ENCODE data around the gene TIGAR. TPM values are rescaled to one million over a fixed set of nuclear protein-coding genes. Genes with fewer than 3 reads are reported as not detected.

The TIGAR gene
- total RNA-seq, 2 donors from 2014 or later = 9.7 to 14.0 TPM

- ATAC-seq (peak; percentile 21 to 43), DNase-seq (peak; percentile 79)
- intact Hi-C loops (cut with DNase I) = no loop called here
Observed at GRCh38 chr12:4280351-4281163, 40.5 kb upstream of the TIGAR start.

DNA sequence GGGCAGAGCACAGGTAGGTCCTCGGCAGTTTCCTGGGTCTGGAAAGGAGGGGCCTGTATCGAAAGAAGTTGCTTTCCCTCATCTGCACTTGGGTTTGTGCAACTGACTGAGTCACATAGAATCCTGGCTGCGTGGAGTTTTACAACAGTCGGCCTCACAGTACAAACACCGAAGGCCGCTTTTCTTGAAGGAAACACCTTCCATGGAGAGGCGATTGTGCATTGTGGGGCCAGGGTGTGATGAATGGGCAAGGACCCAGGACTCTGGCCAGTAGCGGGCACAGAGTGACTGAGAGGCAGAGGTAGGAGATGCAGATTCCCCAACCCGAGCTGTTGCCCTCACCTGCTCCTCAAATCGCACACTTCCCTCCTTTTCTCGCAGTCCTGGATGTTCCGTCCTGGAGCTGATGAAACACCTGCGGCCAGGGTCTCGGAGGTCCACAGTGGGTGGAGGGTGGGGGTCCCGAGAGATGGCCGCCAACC is 39.8 kb upstream of the TIGAR start:
- no peak for ATAC-seq
- intact Hi-C loops (cut with DNase I) = no loop called here
- DNase-seq = no peak

DNA sequence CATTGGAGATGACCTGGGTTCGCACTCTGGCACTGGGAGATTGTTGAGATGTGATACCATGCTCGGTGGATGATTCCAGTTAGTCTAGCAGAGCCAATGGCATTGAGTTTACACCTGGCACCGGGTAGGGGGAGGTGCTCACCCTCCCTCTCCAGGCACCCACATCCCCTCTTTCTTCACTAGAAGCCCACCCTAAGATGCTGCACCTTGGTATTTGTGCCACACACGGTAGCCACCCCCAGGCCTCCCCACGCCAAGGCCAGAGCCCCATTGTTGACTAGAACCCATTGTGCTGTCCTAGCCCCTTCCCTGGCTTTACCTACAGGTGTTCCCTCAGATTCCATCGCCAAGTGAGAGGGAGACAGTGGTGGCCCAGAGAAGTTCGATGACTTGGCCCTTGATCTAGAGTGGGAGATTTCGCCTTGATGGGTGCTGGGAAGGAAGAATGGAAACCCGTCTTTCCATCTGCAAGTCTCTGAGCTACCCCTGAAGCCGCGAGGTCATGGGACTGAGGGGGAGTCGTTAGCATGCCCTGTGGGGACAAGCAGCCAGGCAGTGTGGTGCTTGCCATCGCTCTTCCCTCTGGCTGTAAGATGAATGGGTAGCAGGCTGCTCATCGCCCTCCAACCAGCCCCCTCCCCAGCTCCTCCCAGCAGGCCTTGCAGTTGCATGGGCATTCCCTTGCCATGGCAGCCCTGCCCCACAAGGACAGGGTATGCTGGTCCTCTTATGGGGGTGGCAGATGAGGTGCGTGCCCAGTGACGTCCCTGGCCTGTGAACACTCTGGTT is 38.7 kb upstream of the TIGAR start:
- DNase-seq = no peak
- intact Hi-C loops (cut with DNase I) = no loop called here
- ATAC-seq = no peak

DNA sequence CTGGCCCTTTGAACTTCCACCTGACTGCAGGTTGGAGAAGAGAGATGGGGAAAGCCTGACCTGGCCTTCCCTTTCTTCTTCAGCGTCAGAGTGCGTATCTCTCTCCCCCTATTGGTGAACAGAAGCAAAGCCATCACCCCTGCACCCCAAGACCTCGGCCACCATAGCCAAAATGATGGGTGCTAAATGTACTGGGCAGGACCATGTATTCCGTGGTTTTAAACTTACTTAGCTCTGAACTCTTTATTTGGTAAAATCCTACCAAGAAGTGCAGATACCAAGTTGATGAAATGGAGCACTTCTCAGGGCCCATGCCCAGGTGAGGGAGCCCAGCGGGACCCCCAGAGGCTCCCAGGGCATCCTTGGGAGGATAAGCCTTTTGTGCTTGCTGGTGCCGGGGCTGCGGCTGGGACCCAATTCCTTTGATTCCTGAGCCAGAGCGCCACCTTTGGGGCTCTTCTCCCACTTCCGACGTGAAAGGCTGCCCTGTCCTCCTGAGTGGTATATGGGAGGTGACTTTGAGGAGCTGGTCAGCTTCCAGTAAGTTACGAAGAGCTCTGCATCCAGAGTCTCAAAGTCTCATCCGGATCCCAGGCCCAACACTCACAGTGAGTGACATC is 38.0 kb upstream of the TIGAR start:
- no peak for ATAC-seq

GRCh38 chr12:4283512-4284255 is 37.3 kb upstream of the TIGAR start:
- intact Hi-C loops (cut with DNase I) = no loop called here
- ATAC-seq (no peak), DNase-seq (no peak)

More for the DNA sequence above, 38.0 kb upstream of the TIGAR start:
- intact Hi-C loops (cut with DNase I) = no loop called here
- DNase-seq = no peak

- ATAC-seq = no peak
- intact Hi-C loops (cut with DNase I) = no loop called here
- no peak for DNase-seq
Observed at GRCh38 chr12:4284306-4284705, 36.7 kb upstream of the TIGAR start.

- ATAC-seq = no peak
- no peak for DNase-seq
- intact Hi-C loops (cut with DNase I) = no loop called here
Observed at GRCh38 chr12:4285070-4285469, 35.9 kb upstream of the TIGAR start.

- ATAC-seq = no peak
- no peak for DNase-seq
- intact Hi-C loops (cut with DNase I) = no loop called here
Observed at GRCh38 chr12:4286228-4286627, 34.8 kb upstream of the TIGAR start.

GRCh38 chr12:4286771-4287317 is 34.2 kb upstream of the TIGAR start:
- DNase-seq (no peak), ATAC-seq (peak in 1 of 2 donors; percentile 14)
- intact Hi-C loops (cut with DNase I) = no loop called here

- ATAC-seq (peak in 1 of 2 donors; percentile 8), DNase-seq (no peak)
- intact Hi-C loops (cut with DNase I) = no loop called here
Observed at GRCh38 chr12:4287325-4288211, 33.4 kb upstream of the TIGAR start.

DNA sequence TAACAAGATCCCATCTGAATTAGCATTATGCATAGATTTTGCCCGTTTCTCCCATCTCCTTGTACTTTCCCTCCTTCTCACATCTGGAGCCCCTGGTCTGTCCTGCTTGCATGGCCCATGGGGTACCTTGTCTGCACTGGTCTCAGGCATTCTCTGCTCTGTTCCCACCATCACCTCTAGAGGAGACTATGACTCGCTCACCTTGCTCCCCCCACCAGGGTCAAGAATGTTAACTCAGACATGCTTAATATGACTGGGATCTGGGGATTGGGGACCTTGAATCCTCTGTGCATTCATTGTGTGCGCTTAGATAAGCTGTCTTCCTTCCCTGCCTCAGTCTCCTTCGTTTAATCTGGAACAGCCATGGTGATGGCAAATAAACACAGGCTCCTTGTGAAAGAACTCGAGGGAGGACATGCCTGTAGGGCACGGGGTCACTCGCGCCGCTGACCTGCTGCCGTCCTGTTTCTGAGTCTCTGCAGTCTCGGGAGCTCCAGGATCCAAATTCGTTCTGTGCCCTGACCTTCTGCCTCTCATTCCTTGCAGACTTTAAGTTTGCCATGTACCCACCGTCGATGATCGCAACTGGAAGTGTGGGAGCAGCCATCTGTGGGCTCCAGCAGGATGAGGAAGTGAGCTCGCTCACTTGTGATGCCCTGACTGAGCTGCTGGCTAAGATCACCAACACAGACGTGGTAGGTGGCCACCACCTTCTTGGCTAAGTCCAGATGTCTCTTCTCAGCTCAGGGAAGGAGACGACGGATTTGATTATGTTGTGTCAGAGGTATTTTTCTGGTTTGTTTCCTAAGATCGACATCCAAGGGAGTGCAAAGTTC is 32.5 kb upstream of the TIGAR start:
- intact Hi-C loops (cut with DNase I) = no loop called here
- no peak for DNase-seq
- ATAC-seq = no peak

DNA sequence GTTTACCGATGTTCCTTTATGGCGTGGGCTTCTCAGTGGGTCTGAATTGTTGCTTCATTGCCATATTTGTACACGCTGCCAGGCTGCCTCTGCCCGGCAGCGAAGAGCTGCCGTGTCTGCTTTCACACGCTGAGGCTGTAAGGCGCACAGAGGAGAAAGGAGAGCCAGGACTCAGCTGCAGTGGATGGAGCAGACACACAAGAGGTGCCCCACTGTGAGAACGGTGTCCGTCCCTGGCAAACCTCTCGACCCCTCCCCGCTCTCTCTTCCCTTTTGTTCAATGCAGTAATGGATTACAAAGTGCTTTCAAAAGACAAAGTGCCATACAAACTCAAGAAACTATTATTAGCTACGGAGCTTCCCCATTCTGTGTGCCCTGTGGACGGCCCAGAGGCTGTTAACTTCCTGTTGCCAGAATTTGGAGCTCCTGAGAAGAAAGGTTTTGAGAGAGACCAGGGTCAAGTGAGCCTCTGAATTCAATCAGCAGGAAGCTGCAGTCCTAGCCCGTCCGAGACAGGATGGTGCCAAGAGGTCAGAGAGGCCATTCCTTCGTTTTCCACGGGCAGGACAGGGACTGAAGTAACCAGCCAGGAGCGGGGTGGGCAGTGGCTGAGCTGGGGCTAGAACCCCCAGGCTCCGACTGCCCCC is 31.7 kb upstream of the TIGAR start:
- intact Hi-C loops (cut with DNase I) = no loop called here
- ATAC-seq = peak; percentile 7 to 27
- DNase-seq = no peak

DNA sequence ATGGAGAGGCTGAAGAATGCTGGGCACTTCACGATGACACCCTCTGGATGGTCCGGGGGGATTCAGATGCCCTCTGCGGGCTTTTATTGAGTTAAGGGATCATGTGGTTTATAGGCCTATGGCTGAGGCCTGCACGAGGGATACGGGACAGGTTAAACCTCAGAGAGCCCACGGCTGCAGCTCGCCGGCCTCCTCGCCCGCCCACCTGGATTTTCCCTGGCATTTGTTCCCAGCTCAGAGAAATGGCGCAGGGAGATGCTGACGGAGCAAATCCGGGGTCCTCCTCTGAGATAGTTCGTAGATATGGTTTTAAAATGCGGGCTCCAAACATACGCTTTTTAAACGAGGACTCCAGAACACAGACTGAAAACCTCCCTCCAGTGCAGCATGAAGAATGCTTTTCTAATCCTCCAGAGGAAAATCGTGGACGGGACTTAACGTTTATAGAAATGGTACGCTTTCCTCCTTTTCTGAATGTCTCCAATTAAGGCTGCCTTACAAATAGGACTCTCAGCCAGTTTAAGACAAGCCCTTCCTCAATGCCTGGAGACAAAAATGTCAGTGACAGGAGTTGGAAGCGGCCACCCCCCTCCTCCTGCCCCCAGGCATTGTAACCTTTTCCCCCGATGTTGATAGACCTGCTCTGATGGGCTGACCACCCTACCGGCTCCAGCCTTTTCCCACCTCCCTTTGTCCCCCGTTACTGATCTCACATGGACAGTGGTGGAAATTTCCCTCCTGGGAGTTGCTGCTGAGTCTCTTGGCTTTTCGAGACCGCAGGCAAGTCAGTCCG is 30.8 kb upstream of the TIGAR start:
- DNase-seq = no peak
- intact Hi-C loops (cut with DNase I) = no loop called here
- no peak for ATAC-seq

- intact Hi-C loops (cut with DNase I) = no loop called here
- ATAC-seq (no peak), DNase-seq (no peak)
Observed at GRCh38 chr12:4292341-4293073, 28.5 kb upstream of the TIGAR start.

DNA sequence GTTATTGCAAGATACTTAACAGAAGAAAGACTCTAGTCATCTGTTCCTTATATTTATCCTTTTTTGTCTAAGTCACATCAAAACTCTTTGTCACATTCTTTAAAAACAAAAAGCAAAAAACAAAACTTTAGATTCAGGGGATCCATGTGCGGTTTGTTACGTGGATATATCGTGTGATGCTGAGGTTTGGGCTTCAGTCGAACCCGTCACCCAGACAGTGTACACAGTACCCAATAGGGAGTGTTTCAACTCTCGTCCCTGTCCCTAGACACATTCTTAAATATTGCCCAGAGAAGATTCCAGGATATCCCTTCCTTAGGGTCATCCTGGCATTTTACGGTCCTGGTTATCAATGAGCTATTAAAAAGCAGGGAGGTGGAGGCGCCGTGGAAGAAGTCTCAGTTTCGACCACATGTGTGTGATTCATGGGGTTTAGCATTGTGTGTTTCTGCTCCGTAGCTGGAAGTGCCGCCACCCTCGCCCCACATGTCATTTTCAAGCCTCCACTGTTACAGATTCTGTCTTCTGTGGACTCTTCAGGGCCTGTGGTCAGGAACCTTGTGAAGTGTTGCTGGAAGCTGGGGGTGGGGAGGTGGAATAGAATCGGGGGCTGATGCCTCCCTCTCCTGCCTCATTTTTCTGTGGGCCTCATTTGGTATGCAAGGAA is 27.6 kb upstream of the TIGAR start:
- peak in 1 of 2 donors; percentile 25 for ATAC-seq
- intact Hi-C loops (cut with DNase I) = no loop called here
- DNase-seq = no peak
